Stimulated activated CD4-positive, alpha-beta T cell treated with anti-CD3 and anti-CD28 coated beads, Interleukin-2, amount 100 ng/mL, for 48 hours (primary cell): ENCODE measurements around the gene KSR2.

Source experiments
- DNase-seq, 2 donors: peaks; one replicate each; pipeline ENCODE4 v3.0.0-alpha.2; 2020

Gene KSR2

GRCh38 chr12:117567644-117568216, 401.1 kb downstream of the KSR2 start:
- DNase-seq: no peak

GRCh38 chr12:117564881-117565280, 403.9 kb downstream of the KSR2 start:
- DNase-seq: no peak

- no peak for DNase-seq
These were observed 405.1 kb downstream of the KSR2 start for GRCh38 chr12:117563706-117564105.

- no peak for DNase-seq
These were observed 405.8 kb downstream of the KSR2 start for GRCh38 chr12:117563007-117563406.

GRCh38 chr12:117561990-117562389, 406.8 kb downstream of the KSR2 start:
- DNase-seq: no peak

GRCh38 chr12:117559978-117560377, 408.8 kb downstream of the KSR2 start:
- no peak for DNase-seq

GRCh38 chr12:117555889-117556288, 412.9 kb downstream of the KSR2 start:
- no peak for DNase-seq

- no peak for DNase-seq
These were observed 415.8 kb downstream of the KSR2 start for GRCh38 chr12:117552971-117553370.

GRCh38 chr12:117551665-117552064, 417.1 kb downstream of the KSR2 start:
- DNase-seq: no peak

GRCh38 chr12:117547209-117547608, 421.6 kb downstream of the KSR2 start:
- DNase-seq: no peak

- no peak for DNase-seq
These were observed 423.6 kb downstream of the KSR2 start for GRCh38 chr12:117545216-117545615.

GRCh38 chr12:117540011-117540410, 428.8 kb downstream of the KSR2 start:
- DNase-seq: no peak

- no peak for DNase-seq
These were observed 429.9 kb downstream of the KSR2 start for GRCh38 chr12:117538926-117539325.

- no peak for DNase-seq
These were observed 430.6 kb downstream of the KSR2 start for GRCh38 chr12:117538032-117538690.

GRCh38 chr12:117533687-117534086, 435.1 kb downstream of the KSR2 start:
- DNase-seq: no peak

- no peak for DNase-seq
These were observed 438.0 kb downstream of the KSR2 start for GRCh38 chr12:117530796-117531195.

- DNase-seq: no peak
These were observed 440.3 kb downstream of the KSR2 start for GRCh38 chr12:117528538-117528937.

GRCh38 chr12:117527479-117527855, 441.3 kb downstream of the KSR2 start:
- DNase-seq: no peak

GRCh38 chr12:117526757-117527478, 441.9 kb downstream of the KSR2 start:
- DNase-seq: no peak

- DNase-seq: no peak
These were observed 443.0 kb downstream of the KSR2 start for GRCh38 chr12:117525766-117526165.

- DNase-seq: no peak
These were observed 444.0 kb downstream of the KSR2 start for GRCh38 chr12:117524806-117525205.

GRCh38 chr12:117523971-117524370, 444.8 kb downstream of the KSR2 start:
- no peak for DNase-seq

- no peak for DNase-seq
These were observed 446.2 kb downstream of the KSR2 start for GRCh38 chr12:117522559-117522958.

- no peak for DNase-seq
These were observed 446.9 kb downstream of the KSR2 start for GRCh38 chr12:117521867-117522266.
